Stimulated activated CD4-positive, alpha-beta T cell treated with anti-CD3 and anti-CD28 coated beads, TNF-alpha, amount 100 ng/mL, for 24 hours (primary cell): ENCODE measurements around the gene CRBN.

Experiments used
- DNase-seq, 3 experiments: peaks; one replicate each; pipeline ENCODE4 v3.0.0-alpha.2; 2020; ENCODE audit warnings: low read depth in 3 of 3

Gene CRBN

DNA sequence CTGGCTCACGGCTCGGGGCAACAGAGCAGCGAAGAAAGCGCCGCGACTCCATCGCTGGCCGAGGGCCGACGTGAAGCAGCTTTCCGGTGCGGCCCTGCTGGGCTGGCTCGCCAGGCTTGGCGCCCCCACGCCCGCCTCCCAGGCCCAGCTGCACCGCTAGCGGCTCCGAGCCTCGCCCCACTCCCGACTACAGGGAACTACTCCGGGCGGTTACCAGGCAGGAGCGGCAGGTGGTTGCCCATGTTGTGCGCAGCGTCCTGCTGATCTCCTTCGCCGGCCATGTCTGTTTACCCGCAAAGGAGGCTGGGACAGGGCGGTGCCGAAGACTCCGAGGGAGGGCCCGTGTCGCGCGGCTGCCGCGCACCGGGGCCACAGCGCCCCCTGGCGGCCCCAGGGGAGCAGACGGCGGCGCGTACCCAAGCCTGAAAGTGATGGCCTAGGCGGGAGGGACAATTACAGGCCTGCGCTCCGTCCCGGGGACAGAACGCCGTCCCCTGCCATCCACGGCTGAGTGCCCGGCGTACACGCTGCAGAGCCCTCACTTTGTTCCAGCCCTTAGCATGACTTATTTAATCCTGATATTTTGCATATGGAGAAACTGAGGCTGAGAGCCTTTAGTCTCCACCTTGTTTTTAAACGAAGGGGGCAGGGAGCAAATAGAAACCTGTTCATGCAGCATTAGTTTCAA lies at the start of gene CRBN:
TSS of gene CRBN (minus strand) at position 285 of the 688 bp plus-strand sequence. CDS start at position 281, 4 bp downstream.
- DNase-seq = peak; percentile 76 to 84 (median 81)

DNA sequence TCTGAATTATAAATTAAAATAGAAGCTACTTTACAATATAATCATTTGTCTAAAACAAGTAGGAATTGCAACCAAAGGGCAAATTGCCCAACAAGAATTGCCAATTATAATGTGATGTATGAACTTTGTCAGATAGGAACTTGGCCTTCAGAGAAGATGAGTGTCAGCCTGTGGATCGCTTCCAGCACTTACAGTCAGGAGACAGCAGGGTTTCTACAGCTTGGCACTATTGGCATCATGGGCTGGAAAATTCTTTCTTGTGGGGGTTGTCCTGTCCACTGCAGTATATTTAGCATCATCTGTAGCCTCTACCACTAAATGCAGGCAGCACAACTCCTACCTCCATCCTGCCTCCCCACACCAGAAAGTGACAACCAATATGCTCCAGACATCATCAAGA lies 48.1 kb upstream of the CRBN start:
- no peak for DNase-seq

DNA sequence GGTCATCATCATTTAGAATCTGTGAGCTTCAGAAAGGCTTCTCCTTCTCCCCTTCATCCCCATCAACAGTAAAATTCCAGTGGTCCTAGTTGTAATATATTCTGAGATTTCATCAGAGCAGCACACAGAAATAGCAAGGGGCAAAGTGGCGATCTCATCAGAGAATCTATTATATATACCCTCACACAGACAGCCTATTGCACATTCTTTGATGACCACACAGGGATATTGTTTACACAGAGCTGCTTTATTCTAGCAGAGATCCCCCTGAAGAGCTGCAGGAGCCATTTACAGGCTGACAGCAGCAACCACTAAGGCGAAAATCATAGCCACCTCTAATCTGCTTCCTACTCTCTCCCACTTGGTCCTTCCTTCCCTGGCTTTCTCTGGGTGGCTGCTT lies 42.0 kb upstream of the CRBN start:
- no peak for DNase-seq

DNA sequence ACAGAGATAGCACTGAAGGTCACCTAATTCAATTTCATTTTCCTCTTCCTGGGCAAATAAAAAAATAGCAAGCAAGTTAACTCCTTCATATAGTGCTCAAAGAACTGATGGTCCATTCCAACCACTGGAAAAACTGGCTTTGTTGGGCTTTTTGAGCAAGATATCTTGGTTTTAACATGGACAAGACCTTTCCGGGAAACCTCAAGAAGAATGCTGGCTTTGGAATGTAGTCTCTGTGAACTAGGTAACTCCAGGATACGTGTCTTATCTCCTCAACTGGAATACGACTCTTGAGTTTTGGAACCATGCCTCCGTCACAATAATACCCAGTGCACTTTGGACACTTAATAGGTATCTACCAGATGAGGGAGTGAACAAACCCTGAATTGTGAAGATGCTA lies 36.9 kb upstream of the CRBN start:
- DNase-seq = no peak

DNA sequence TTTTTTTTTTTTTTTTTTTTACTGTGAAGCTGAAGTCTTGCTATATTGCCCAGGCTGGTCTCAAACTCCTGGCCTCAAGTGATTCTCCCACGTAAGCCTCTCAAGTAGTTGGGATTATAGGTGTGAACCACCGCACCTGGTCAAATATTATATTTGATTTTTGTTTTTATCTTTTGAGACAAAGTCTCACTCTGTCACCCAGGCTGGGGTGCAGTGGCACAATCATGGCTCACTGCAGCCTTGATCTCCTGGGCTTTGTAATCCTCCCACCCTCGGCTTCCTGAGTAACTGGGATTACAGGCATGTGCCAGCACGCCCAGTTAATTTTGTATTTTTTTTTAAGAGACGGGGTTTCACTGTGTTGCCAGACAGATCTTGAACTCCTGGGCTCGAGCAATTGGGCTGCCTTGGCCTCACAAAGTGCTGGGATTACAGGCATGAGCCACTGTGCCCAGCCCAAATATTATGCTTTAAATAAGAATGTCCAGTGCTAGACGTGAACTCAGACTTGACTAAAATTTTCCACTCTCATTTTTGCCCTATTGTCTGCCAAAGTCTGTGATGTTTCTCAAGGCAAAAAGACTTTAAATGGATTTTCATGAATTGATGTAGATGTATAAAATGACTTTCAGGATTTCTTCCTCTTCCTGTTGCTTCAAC lies 33.4 kb upstream of the CRBN start:
- no peak for DNase-seq

DNA sequence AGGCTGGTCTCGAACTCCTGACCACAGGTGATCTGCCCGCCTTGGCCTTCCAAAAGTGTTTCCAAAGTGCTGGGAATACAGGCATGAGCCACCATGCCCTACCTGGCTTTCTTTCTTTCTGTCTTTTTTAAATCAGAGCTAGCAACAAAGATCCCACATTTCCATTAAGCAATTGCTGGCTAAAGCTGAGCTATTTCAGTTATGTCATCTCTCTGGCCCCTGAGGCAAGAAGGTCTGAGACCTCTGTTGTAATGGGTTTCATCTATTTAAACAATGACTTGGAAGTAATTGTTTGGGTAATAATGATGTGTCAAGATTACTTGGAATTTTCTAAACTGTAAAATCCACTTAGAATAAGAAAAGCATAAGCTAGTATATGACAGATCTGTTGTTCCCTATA lies 30.2 kb upstream of the CRBN start:
- DNase-seq = no peak

DNA sequence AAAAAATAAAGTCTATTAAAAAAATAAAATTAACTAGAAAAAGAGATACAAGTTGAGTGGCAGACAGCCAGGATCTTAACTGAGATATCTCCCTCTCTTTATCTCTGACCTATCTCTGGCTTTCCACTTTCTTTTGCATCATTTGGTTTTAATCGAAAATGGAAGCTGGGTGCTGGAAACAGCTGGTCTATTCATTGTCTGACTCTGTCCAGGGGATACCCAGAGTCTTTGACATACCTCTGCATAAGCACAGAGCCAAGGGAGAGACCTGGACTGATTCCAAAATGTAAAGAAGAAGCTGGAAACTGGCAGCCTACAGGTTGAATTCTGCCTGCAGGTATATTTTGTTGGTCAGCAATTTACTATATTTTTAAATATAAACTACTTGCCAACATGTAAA lies 29.6 kb upstream of the CRBN start:
- no peak for DNase-seq

DNA sequence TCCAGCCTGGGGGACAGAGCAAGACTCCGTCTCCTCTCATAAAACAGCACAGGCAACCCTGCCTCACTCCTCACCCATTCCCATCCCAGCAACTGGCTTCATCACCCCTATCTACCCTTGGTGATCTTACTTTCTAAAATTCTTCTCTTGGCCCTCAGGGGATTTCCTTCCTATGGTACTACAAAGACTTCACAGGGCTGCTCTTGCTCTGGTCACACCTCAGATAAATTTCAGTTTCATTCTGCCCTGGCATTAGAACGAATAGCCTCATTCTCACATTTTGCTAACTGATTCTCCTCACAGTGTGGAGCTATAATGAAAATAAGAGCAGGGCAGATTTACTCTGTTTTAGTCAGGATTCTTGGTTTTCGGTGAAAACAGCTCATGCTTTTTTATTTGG lies 22.1 kb upstream of the CRBN start:
- no peak for DNase-seq

DNA sequence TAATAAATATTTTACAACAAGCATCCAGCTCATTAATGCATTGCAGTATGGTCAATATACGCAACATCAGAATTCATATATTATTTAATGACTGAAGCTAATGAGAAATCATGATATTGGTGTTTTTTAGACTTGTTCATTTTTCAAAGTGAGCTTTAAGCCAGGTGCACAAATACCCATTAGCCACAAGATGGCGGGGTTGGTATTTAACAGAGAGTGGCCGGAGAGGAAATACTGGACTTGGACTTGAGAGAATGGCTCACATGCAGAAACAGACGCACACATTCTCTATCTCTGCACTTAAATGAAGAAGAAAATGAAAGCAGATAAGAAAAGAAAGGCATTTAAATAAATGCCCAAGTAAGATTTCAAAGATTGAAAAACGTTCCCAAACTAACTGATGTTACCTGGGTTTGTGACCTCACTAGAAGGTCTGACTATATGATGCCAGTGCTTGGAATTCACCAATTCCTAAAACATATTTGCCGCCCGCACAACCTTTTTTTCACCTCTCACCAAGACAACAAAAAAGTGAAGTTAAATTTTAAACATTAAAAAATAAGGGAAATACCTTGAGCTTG lies 21.2 kb upstream of the CRBN start:
- DNase-seq = no peak

DNA sequence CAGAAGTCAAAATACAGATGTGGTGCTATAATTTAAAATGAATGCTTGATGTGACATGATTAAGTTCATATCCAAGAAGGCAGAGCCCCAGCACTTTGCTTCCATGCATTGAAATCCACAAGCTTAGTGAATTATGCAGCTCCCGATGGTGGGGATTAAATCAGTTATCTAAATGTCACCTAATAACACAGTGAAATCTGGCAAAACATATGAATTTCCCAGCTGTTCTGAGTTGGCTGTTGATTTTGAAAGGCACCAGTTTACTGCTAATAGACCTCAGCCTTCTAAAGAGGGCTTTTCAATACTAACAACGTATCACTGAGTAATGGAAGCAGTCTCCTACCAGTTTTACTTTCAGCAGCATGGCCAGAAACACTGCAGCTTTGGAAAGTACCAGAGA lies 19.8 kb upstream of the CRBN start:
- DNase-seq = no peak

DNA sequence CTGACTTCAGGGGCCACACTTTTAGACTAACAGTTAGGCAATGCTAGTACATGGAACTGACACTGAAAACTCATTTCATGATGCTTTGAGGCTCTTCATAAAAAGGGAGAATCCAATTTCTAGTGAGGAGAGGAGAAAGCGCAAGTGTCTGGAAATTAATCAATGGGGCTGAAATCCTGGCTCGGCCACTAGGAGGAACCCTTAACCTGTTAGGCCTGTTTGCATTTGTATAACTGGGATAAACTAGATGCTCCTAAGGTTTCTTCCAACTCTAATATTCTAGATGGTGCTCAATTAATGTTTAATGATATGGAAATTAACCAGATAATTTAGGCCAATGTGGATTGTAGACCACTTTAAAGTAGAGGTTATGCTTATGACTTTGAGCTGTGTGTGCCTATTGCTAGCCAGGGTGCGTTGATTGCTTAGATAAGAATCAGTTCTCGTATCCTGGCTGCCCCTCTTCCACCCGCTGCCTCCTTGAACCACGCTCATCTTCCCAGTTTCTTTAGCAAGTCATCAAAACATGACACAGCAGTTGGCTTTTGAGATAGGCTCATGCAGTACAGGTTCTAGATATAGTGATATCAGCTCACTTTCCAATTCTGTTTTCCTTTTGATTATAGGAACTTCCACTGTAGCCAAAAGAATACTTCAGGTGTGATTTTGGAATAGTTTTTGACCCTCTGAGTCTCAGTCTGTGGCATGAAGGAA lies 16.8 kb upstream of the CRBN start:
- DNase-seq = no peak

DNA sequence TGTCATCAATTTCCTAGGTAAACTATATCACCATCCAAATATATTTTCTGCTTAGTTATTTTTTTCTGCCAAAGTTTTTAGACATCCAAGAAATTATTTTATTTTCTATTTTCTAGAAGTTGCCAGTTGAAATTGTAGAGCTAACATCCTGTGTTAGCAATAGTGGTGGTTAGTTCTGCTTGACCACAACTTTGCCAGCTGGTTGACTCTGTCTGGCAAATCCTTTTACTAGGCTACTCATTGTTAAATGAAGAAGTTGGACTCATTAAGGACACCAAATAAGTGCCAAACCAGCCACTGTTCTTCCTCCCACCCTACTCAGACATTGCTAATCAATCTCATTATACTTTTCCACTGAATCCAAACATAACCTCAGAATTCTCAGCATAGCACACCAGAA lies 15.4 kb upstream of the CRBN start:
- DNase-seq = no peak

DNA sequence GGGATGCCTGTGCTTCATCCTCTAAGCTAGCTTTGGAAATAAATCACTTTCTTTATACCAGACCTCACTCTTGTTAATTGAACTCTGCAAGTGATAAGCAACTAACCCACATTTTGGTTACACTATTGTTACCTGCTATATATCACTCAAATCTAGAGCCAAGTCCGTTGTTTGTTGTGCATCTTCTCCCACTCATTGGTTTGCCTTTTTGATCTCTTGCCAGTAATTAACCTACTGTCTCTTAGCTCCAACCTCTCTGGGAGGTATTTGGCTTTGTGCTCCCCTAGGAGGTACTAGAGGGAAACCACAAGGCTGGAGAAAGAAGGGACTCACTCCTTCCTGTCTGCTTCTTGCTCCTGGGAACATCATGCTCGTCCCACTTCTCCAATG lies 12.8 kb upstream of the CRBN start:
- DNase-seq = no peak

DNA sequence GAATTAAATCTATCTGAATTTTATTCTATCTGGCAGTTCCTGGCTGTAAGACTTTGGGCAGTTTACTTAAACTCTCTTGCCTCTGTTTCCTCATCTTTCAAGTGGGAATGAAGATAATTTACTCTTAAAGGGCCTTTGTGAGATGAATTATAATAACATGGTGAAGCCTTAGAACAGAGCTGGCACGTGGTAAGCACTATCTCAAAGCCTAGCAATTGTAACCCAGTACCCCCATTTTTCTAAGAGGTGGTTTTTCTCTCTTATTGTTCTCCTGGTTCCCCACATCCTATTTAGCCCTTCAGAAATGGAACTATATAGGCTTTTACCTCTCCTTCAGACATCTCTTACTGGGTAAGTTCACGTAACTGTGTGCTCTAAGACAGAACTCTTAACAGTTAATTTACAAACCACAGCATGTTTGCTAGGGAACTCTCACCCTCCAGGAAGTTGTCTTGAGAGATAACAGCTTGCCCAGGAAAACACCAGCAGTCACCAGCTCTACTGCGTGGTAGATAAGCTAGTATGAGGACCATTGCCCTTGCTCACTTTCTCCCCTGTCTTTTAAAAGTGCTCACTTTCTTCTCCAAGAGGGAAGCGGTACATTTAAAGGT lies 12.3 kb upstream of the CRBN start:
- no peak for DNase-seq

DNA sequence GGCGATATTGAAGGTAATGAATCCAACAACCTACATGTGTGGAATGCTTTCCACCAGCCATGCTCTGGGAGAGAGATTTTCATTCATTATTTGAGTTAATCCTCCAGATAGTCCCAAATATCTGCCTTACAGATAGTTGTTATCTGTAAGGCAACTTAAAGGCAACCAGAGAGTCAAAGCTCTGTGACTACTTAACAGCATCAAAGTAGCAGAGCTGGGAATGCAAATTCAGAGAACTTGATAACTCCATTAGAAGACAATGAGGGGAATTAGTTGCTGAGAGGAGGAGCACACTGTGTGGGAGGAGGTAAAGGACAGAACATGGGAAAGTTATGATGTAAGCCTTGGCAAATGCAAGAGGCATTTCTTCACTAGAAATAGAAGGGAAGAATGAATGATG lies 10.5 kb upstream of the CRBN start:
- no peak for DNase-seq

DNA sequence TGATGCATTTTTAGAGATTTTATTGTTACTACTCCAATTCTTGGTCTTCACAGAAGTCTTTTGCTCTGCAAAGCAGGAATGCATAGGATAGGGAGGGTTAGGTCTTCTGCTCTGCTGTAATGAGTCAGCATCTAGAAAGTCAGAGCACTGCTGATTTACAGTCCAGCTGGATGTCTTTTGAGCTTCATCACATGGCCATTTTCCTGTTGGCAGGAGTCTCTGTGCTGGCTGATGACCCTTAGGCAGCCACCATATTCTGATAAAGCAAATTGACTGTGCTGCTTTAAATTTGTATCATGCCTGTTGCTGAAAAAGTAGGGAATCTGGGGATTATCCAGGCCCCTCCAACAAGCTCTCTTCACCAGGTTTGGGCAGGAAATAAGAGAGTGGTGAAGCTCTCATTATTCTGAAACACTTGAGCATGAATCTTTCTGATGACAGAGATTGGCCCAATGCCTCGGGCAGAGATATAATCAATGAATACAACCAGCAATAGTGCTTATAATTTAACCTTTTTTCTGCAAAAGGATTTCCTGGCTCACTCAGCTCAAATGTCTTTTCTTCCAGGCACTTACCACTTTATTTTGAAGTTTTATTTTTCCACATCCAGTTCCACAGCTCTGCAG lies 9.7 kb upstream of the CRBN start:
- no peak for DNase-seq

DNA sequence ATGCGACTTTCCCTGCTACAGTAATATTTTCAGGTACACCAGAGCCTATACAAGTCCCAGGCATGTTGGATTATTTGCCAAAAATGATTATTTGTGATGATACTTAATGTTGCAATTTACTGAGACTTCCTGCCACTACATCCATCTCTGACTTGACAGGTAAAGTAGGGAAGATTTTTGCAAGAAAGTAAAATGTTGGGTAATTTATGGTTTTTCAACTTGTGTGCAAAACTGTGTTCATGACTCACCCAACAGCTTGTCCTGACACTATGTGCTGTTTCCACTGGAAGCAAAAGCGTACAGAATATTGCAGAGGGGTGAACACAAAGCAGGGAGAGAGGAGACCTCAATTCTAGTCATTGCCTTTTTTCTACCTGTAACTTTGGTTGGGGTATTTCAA lies 5.4 kb upstream of the CRBN start:
- DNase-seq = no peak

DNA sequence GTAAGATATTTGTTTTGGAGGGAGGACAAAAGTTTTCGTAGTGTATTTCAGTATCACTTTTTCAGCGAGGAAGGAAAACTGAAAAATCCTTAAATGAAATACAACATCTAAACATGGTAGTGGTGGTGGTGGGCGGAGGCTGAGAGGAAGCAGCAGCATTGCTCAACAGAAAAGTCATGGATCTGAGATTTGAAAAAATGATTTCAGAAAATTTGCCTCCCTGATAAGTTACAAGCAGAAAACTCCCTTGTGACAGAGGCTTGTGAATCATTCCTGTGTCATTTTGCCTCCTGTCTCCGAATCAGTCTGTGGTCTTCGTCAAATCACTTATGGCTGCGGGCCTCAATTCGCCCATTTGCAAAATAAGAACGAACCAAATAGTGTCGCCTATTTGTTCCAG lies 965 bp upstream of the CRBN start:
- DNase-seq = no peak

DNA sequence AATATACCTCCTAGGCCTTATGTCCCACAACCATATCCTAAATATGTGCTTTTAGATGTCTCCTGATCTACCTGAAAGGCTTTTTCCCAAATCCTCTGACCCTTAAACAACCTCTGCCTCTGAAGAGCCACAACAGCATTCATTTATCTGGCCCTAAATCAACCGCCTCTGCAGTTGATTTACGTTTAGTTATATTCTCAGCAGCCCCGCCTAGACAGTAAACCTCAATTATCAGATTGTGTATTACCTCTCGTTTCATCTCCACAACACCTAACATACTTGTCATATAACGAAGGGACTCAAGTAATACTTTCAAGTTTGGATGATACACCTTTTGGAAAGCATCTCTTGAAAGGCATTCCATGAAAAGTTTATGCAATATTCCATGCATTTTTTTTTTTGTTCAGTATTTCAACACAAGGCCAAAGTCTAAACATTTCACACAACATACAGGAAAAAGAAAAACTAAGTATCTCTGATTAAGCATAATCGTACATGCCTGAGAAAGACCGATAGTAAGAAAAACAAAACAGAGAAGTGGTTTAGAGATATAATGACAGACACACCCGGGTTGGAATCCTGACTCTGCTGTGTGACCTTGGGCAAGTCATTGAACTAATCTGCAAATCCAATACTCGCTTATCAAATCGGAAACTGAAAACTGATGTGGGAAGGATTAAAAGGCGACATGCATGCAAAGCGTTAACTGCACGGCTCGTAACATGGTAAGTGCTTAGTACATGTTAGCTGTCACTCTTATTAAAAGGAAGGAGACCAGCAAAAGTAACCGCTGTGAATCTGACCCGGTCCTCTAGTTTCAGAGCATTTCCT lies 778 bp downstream of the CRBN start:
- DNase-seq = no peak

DNA sequence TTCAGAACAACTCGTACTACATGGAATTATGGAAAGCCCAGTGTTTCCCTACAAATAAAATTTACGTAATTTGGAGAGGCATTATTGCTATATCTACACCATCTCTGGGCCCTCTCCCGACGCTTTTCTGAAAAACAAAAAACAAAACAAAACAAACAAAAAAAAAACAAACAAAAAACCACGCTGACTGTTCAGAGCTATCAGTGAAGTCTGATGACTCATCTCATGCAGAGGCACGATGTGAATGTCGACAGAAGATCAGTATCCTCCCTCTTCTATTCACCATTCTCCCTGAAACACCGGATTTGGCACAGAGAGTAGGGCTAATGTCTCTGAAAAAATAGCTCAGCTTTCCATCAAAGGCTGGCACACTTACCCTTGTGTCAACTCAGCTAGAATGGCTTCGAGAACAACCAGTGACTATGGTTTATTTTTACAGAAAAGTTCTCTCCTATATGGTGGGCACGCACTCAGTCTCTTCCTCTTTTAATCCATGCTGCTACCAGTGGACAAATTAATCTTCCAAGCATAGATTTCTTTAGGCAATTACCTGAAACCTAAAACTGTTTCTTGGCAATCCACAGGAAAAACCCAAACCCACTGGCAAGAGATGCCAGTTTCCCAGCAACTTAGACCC lies 1.5 kb downstream of the CRBN start:
- no peak for DNase-seq

DNA sequence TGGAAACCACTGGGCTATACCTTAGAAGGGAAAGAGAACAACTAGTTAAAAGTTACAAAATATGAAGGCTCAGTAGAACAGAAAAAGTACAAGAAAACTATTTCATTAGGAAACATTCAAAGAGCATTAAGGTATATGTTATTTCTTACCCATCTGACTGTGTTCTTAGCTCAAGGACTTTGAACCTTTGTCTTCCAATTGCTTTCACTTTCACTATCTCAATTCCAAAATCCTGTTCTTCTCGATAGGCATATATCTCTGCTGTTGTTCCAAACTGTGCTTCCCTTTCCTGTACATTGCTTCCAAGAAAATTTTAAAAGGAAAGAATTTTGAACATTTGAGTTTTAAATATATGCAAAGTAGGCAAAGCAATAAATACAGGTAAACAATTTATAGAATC lies 6.9 kb downstream of the CRBN start:
- no peak for DNase-seq
